GM03348 (cell line): ENCODE data around the gene CDK5RAP3.

Experiments used
- DNase-seq: peaks from one replicate; pipeline ENCODE4 v3.0.0; 2012; ENCODE audit warnings: low spot score

The CDK5RAP3 gene

GRCh38 chr17:47948706-47949196, 22.2 kb upstream of the CDK5RAP3 start:
- no peak for DNase-seq

- DNase-seq = peak; percentile 92
Observed at GRCh38 chr17:47949197-47949759, 21.6 kb upstream of the CDK5RAP3 start.

GRCh38 chr17:47949946-47950345, 21.0 kb upstream of the CDK5RAP3 start:
- no peak for DNase-seq

GRCh38 chr17:47950448-47950847, 20.5 kb upstream of the CDK5RAP3 start:
- no peak for DNase-seq

- DNase-seq = no peak
Observed at GRCh38 chr17:47952171-47953021, 18.5 kb upstream of the CDK5RAP3 start.

- DNase-seq = no peak
Observed at GRCh38 chr17:47953909-47954308, 17.0 kb upstream of the CDK5RAP3 start.

- no peak for DNase-seq
Observed at GRCh38 chr17:47955497-47956461, 15.1 kb upstream of the CDK5RAP3 start.

GRCh38 chr17:47956791-47957590, 13.9 kb upstream of the CDK5RAP3 start:
- DNase-seq = no peak

- DNase-seq = no peak
Observed at GRCh38 chr17:47957591-47958490, 13.1 kb upstream of the CDK5RAP3 start, which contains the start of gene PRR15L. Gene PRR15L (minus strand): TSS chr17:47957883. CDS start chr17:47953234, 4,649 bp downstream.

- DNase-seq = no peak
Observed at GRCh38 chr17:47959825-47960655, 10.9 kb upstream of the CDK5RAP3 start.

GRCh38 chr17:47961406-47961805, 9.5 kb upstream of the CDK5RAP3 start:
- DNase-seq = no peak

- DNase-seq = no peak
Observed at GRCh38 chr17:47962901-47963300, 8.0 kb upstream of the CDK5RAP3 start.

GRCh38 chr17:47964856-47965255, 6.1 kb upstream of the CDK5RAP3 start:
- no peak for DNase-seq

GRCh38 chr17:47966079-47966519, 4.8 kb upstream of the CDK5RAP3 start:
- DNase-seq = peak; percentile 58

GRCh38 chr17:47967607-47968252, 3.2 kb upstream of the CDK5RAP3 start:
- DNase-seq = peak; percentile 73

GRCh38 chr17:47968836-47969235, 2.1 kb upstream of the CDK5RAP3 start:
- no peak for DNase-seq

- DNase-seq = no peak
Observed at GRCh38 chr17:47969930-47970724, 786 bp upstream of the CDK5RAP3 start.

GRCh38 chr17:47973541-47973940, 2.6 kb downstream of the CDK5RAP3 start:
- no peak for DNase-seq
